NCI-H2029 (cell line): Measurements from ENCODE around the gene AKR1B15.
A peak's percentile ranks its signal among the peaks of the same experiment; 100 is the strongest.
"Not testable (repeated sequence)": the region's sequence is repeated elsewhere in the genome, so short reads cannot be mapped to it uniquely, and the experiment has no call there.

ENCODE experiments used
- DNase-seq: peaks from one replicate; lab custom pipeline; 2025; lab: John Stamatoyannopoulos, UW

The AKR1B15 gene

DNA sequence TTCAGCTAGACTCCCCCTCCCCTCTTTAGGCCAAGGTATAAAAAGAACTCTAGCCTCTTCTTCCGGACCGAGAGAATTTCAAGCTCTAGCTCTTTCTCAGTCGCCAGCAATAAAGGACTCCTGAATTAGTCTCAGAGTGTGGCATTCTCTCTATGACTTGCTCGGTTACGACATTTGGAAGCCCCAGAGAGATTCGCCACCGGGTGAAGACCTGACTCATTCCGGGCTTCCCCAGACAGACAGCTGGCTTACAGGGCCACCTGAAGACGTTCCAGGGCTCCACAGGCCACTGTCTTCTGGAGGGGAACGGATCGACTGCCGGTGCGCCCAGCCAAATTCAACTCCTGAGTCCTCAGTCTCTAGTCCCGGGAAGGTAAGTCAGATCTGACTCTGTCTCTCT lies at the start of gene AKR1B15:
Gene AKR1B15 (plus strand): TSS at position 234 of the 400 bp plus-strand sequence. CDS start 15,510 bp downstream, outside the sequence.
- no peak for DNase-seq

DNA sequence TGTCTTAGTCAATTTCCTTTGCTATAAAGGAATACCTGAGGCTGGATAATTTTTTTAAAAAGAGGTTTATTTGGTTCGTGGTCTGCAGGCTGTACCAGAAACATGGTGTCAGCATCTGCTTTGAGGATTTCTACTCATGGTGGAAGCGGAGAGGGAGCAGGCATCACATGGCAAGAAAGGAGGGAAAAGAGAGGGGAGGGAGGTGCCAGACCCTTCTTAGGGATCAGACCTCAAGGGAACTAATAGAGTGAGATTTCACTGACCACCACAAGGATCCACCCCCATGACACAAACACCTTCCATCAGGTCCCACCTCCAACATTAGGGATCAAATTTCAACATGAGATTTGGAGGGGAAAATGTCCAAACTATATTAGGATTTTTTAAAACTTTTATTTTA lies 48.5 kb upstream of the AKR1B15 start:
- DNase-seq = no peak

DNA sequence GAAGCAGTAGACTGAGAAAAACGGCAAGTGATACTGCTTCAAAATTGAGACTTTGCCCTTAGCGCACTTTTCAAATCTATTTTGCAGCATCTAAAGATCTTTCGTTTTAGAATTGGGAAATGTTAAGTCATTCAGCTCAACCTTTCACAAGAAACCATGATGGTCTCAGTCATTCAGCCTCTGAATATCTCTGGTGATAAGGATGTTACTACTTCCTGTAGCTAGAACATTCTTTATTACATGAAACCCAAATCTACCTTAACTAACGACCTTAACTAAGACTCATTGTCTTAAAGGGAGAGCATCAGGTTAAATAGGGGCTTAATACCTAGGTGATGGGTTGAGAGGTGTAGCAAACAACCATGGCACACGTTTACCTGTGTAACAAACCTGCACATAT lies 47.9 kb upstream of the AKR1B15 start:
- no peak for DNase-seq

DNA sequence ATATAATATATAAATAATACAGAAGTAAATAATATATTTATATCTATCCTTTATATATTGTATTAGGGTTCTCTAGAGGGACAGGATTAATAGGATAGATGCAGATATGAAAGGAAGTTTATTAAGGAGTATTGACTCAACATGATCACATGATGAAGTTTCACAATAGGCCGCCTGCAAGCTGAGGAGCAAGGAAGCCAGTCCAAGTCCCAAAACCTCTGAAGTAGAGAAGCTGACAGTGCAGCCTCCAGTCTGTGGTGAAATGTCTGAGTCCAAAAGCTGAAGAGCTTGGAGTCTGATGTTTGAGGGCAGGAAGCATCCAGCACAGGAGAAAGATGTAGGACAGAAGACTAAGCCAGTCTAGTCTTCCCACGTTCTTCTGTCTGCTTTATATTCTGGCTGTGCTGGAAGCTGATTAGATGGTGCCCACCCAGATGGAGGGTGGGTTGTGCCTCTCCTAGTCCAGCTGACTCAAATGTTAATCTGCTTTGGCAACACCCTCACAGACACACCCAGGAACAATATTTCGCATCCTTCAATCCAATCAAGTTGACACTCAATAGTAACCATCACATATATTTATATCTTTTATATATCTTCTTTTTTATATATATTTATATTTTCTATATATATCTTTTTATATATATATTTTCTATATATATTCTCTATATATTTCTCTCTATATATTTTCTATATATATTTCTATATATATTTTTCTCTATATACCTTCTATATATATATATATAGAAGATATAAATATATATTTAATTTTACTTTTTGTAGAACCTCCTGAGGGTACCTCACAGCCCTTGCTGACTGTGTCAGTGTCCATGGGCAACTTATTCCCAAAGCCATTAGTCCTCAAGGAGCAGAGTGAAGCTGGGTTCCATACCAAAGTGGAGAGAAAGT lies 46.2 kb upstream of the AKR1B15 start:
- DNase-seq = no peak

DNA sequence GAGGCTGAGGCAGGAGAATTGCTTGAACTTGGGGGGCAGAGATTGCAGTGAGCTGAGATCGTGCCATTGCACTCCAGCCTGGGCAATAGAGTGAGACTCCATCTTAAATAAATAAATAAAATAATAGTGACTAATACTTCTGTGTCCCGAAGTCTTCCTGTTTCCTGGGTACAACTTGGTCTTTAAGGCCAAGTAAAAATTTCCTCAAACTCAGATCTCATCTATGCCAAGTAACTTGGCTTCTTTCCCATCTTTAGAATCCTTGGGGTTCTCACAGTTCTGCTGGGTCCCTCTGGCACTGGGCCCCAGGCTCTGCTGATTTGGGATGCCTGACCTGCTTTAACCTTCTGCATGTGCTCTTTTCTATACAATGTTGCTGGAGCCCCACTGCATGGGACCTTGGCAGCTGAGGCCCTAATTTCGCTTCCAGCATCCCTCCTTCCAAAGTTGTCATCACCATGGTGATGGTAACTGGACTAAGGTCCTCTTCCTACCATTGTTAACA lies 44.2 kb upstream of the AKR1B15 start:
- no peak for DNase-seq

DNA sequence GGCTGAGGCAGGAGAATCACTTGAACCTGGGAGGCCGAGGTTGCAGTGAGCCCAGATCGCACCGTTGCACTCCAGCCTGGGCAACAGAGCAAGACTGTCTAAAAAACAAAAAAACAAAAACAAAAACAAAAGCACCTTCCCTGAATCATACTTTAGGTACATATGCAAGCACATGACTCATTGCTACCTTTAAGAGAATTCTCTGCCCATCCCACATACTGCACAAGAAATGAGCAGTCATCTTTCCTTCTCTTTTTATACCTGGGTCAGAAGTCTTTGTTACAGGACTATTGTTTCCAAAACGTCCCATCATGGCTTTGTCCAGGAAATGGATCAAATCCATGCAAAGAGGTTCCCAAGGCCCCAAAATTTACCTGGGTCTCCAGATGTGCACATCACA lies 43.1 kb upstream of the AKR1B15 start:
- DNase-seq = no peak

DNA sequence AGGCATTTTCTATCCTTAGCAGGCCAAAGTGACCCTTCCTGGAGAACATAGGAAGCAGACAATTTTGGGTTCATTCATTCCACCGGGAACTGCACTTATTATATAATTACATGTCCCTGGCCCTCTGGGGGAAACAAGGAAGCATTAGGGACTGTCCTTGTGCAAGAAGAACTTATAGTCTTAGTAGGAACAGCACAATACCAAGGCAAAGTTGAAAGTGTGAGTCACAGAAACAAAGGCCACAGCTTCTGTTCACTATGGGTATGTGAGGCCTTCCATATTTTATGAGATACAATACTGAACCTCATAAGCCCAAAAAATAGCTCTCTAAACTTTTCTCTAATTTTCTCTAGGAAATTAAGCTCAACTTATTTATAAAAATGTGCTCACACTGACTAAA lies 39.9 kb upstream of the AKR1B15 start:
- no peak for DNase-seq

DNA sequence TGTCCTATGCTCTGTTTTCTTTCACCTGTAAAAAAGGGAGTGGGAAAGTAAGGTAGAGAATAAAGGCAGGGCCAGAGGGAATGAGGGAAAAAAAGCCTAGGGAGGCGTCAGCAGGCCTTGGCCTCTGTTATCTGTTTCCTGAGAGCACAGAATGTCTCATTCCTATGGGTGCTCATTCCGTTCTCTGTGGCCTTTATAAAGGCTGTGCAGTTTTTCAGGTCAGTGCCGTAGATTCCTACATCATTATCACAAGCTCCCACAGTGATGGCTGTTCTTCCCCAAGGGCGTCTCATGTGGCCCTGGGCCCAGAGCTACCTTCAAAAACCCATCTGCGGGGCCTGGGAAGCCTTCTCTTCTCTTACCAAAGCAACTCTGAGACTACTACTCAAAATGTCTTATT lies 38.3 kb upstream of the AKR1B15 start:
- no peak for DNase-seq

DNA sequence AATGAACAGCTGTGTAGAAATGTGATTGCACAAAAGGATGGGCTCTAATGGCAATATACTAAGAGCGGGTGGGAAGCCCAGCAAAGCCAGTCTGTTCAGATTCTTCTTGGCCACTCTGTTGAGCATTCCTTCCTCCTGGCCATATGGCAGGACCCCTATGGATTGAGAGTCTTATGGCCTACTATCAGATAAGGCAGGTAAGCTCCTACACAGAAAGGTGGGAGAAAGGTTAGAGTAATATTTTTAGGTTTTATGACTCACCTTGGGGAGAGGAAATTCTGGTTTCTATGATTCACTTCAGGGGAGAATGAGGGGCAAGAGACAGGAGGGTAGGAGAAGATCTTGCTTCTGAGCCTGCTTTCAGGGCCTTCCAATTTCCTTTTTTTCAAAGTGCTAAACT lies 36.6 kb upstream of the AKR1B15 start:
- DNase-seq = no peak

DNA sequence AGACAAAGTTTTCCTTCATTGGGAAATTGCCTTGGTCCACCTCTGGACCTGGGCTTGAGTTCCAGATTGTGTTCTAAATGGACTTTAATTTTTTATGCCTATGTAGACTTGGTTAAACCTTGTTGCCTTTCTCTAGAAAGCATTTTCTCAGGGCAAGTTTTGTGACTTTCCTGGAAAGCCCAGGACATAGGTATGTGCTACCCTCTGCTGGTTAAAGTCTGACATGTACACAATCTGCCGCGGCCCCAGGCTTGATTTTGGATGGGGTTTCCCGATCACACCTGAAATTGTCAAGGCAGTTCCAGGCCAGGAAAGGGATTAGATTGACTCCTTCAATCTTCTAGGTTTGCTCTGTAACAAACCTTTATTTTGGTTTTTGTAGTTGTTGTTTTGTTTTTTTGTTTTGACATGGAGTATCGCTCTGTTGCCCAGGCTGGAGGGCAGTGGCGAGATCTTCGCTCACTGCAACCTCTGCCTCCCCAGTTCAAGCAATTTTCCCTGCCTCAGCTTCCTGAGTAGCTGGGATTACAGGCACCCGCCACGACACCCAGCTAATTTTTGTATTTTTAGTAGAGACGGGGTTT lies 35.6 kb upstream of the AKR1B15 start:
- DNase-seq = no peak

DNA sequence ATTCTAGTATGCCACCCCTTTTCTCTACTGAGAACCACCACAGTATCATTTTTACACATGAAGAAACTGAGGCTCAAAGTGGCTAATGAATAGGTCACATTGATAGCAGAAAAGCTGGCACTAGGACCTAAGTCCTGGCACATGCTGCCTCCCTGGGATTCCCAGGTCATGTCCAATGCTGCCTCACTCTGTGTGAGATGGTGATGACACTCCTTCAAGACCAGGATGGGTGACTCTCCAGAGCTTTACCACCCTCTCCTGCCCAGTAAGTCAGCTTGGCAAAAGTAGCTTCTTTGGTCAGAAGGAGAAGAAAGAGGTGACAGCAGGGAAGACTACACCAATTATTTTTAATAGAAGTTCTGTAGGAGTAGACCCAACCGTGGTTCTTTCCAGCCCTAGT lies 34.8 kb upstream of the AKR1B15 start:
- DNase-seq = no peak

DNA sequence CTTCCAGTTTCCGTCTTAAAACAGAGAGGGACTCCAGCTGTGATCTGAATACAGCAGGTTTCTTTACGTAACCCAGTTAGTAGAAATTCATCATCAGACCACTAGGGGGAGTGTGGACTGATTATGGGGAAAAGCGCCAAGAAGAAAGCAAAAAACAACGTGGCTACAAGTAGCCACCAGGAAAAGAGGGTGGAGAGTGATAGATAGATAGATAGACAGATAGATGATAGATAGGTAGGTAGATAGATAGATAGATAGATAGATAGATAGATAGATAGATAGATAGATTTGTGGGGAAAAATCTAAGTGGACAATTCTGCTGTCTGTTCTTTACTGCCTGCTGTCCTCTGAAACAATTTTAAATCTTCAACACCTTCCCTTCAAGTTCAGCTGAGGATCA lies 34.2 kb upstream of the AKR1B15 start:
- DNase-seq = peak; percentile 46

DNA sequence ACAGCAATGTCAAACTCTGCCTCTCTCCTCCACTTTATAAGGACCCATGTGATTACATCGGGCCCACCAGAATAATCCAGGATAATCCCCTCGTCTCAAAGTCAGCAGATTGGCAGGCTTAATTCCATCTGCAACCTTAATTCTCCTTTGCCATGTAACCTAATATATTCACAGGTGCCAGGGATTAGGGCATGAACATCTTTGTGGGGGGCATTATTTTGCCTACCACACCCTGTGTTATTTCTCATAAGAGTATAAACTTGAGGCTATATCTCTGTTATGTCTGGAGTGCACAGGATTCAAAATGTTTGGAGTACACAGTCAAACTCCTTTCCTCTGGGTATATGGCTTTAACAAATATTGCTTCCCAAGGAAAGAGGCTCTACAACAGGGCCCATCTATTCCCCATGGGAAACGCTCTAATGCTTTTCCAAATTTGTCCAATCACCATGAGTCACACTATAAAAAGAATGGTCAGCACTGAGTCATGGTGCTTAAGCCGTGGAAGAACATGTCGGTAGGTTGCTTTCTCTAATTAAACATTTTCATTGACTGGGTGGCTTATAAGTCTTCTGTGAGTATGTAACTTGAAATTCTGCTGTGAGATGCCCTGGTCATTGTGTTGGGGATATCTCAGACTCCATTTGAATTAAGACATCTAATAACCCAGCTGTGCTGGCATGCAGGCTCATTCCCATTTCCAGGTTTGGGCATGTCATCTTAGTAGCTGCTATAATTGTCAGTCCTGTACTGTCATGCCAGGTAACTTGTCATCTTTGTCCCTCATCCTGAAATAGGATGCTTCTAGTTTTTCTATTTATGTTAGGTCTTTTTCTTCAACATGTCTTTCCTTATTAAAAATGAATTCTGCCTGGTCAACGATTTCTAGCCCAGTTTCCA lies 33.1 kb upstream of the AKR1B15 start:
- no peak for DNase-seq

DNA sequence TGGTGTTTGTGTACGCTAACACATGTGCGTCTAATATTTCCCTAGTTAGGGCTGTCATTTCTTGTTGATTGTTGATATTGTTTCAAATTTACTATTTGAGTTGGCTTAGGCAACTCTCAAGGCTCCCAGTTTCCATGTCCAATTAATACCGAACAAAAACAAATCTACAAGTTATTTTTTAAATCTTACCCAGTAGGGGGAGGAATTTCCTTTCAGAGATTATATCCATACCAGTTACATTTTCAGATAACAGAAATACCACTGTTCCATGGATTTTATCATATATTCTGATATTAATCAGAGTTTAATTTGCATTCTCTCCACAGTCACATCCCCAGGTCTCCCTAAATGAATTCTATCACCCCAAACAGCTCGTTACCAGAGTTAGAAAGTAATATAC lies 28.8 kb upstream of the AKR1B15 start:
- no peak for DNase-seq

DNA sequence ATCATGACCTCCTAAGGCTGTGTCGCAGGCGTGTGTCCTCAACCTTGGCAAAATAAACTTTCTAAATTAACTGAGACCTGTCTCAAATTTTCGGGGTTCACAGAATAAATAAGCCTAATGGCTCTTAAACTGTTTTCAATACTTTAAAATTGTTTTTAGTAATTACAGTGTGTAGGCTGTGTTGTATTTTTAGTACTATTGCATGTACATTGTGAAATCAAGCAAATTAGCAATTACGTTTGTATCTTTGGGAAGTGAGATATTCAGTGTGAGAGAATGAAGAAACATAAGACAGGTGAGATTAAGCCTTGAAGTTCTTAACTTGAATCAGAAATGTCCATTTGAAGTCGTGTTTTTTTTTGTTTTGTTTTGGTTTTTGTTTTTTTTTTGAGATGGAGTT lies 26.3 kb upstream of the AKR1B15 start:
- no peak for DNase-seq

DNA sequence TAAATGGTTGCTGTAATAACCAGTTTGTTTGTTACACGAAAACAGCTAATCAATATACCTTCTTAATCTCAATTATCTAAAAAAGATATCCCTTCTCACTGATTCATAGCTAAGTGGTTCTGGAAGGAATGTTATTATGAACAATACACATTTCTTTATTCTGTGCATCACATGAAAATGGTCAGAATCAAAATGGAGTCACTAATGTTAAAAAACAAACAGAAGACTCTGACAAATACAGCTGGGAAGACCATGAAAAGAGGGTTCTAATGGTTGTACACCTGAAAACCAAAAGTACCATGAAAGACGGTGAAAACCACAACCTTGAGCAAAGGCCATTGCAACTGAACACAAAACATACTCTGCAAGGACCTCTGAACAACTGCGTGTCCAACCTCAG lies 23.5 kb upstream of the AKR1B15 start:
- DNase-seq = not testable (repeated sequence)

DNA sequence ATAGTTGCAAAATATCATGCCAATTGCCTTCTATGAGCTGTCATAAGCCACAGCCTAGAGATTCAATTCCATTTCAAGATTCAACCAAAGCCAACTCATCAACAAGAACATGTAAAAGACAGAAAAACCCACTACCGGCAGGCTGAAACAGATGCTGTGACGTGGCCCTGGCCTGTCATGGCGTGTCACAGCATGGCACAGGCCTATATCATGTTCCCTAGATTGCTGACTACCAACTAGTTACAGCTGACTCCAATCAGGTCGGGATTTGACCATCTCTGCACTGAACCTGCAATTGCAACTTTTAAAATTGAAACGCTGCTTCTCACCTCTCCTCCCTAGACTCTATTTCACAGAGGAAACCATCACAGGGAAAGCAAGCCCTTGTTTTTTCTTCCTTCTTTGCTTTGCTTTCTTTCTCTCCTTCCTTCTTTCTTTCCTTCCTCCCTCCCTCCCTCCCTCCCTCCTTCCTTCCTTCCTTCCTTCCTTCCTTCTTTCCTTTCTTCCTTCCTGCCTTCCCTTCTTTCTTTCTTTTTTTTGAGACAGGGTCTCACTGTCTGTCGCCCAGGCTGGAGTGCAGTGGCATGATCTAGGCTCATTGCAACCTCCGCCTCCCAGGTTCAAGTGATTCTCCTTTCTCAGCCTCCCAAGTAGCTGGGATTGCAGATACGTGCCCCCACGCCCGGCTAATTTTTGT lies 22.2 kb upstream of the AKR1B15 start:
- DNase-seq = not testable (repeated sequence)

DNA sequence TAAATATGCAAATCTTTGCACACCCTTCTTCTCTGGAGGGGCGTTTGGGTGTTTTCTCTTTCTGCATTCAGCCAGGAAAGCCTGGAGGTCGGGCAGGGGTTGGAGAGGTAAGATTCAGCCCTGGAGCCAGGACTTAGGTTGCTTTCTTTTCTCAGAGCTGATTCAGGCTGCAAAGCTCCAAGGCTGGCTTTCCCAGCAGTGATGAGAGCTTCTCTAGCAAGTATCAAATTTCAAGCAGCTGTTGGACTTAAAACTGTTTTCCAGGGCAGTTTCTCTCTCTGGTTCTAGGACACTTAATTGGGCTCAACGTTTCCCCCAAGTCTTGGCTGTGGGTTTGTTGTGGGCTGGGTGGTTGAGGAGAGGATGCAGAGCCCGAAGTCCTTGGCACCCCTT lies 20.9 kb upstream of the AKR1B15 start:
- DNase-seq = no peak

DNA sequence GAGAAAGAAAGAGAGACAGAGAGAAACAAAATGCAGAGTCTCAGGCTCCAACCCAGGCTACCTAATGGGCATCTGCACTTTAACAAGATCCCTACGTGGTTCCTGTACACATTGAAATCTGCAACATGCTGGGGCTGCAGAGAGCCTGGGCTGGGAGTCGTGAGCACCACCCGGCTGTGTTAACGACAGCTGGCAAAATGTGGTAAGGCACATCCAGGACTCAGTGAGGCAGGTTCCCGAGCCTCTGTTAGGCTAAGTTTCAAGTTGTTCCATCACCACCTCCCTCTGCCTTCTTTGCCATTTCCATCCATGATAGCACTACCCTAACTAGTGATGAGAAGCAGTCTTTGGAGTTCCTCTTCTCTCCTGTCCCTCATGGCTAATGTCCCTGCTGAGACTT lies 20.2 kb upstream of the AKR1B15 start:
- DNase-seq = no peak

DNA sequence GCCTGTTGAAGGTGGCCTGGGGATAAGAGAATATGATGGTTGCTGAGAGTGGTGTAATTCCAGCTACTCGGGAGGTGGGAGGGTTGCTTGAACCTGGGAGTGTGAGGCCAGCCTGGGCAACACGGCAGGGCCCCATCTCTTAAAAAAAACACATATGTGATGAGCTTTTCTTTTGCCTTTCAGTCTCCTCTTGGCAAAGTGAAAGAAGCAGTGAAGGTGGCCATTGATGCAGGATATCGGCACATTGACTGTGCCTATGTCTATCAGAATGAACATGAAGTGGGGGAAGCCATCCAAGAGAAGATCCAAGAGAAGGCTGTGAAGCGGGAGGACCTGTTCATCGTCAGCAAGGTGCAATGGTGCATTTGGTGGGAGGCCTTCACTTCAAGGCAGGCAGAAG lies 18.4 kb upstream of the AKR1B15 start:
- no peak for DNase-seq

DNA sequence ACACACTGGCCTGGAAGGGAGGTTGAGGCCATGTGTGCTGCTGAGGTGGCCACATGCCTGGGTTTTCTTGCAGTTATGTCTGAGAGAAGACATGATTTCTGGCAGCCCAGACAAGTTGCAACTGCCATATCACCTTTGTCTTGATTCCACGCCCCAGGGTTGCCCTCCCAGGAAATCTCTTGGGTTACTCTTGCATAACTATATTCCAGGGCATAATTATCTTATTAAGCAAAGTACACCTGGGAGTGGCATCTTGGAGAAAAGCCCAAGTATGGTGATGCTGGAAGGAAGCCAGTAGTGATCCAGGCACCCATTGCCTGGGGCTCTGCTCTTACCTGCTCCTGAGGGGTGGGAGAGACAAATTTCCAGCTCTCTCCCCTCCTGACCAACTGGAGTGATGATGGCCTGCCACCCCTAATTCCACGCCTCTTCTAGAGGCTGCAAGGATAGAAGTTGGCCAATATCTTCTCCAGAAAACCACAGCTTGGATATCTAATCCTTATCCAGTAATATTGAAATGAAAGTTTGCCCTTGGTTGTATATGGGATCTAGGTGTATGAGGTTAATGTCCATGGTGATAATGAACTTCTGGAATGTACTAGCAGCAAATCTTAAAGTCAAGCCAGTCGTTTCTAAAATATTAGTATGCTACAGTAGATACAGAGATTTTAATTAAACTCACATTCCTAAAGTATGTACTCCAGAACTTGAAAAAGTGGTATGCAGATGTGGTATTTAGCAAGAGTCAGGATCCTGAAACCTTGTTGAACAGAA lies 16.5 kb upstream of the AKR1B15 start:
- no peak for DNase-seq
